Frontal cortex (tissue), 4 donors: ENCODE data around the gene PTPRU. TPM values are rescaled to one million over a fixed set of nuclear protein-coding genes. Genes with fewer than 3 reads are reported as not detected.
A peak's percentile ranks its signal among the peaks of the same experiment; 100 is the strongest.
"Not testable (repeated sequence)": the region's sequence is repeated elsewhere in the genome, so short reads cannot be mapped to it uniquely, and the experiment has no call there.

Experiments used
- DNase-seq, 2 donors: peaks; one replicate each; pipeline ENCODE4 v3.0.0; 2012; ENCODE audit warnings: low spot score in 2 of 2
- FAIRE-seq: peaks from 2 replicates; lab custom pipeline; 2012; peaks lifted over from hg19 to GRCh38; lab: Jason Lieb, UNC
- total RNA-seq: library from RNA; depleted of rRNA; stranded (reverse); fragments of >200 nt; gene quantifications from one replicate; pipeline ENCODE4 v1.2.3, GENCODE V29; 2014
- donor health status: control.
- donor health status: control.
- donor health status: control.

Gene PTPRU
- total RNA-seq, 1 donor from 2014 or later, result 30.2 TPM

- no peak for FAIRE-seq
- DNase-seq, result no peak
Measured at GRCh38 chr1:29218223-29218622, 18.1 kb upstream of the PTPRU start.

GRCh38 chr1:29221296-29221695 lies 15.0 kb upstream of the PTPRU start:
- DNase-seq (no peak), FAIRE-seq (no peak)

GRCh38 chr1:29222260-29222659 lies 14.1 kb upstream of the PTPRU start:
- not testable (repeated sequence) for DNase-seq, FAIRE-seq

- no peak for DNase-seq
- FAIRE-seq, result no peak
Measured at GRCh38 chr1:29222686-29223085, 13.6 kb upstream of the PTPRU start.

GRCh38 chr1:29223521-29223920 lies 12.8 kb upstream of the PTPRU start:
- DNase-seq (no peak), FAIRE-seq (no peak)

- FAIRE-seq (no peak), DNase-seq (no peak)
Measured at GRCh38 chr1:29224356-29224837, 11.9 kb upstream of the PTPRU start.

GRCh38 chr1:29225361-29225760 lies 11.0 kb upstream of the PTPRU start:
- no peak for FAIRE-seq
- no peak for DNase-seq

- FAIRE-seq, result no peak
- no peak for DNase-seq
Measured at GRCh38 chr1:29227511-29227910, 8.8 kb upstream of the PTPRU start.

- FAIRE-seq (no peak), DNase-seq (no peak)
Measured at GRCh38 chr1:29230204-29230552, 6.1 kb upstream of the PTPRU start.

- DNase-seq (peak; percentile 88 to 96), FAIRE-seq (no peak)
Measured at GRCh38 chr1:29230553-29231378, 5.6 kb upstream of the PTPRU start, which contains the start of gene MECR. MECR (minus strand) TSS chr1:29230934; CDS start chr1:29230906, 28 bp downstream.

- DNase-seq (no peak), FAIRE-seq (no peak)
Measured at GRCh38 chr1:29232387-29232786, 3.9 kb upstream of the PTPRU start.

- DNase-seq (no peak), FAIRE-seq (no peak)
Measured at GRCh38 chr1:29233693-29234092, 2.6 kb upstream of the PTPRU start.

GRCh38 chr1:29234471-29234870 lies 1.9 kb upstream of the PTPRU start:
- DNase-seq, result no peak
- no peak for FAIRE-seq

- not testable (repeated sequence) for DNase-seq, FAIRE-seq
Measured at GRCh38 chr1:29234881-29235280, 1.4 kb upstream of the PTPRU start.

GRCh38 chr1:29236712-29237128 lies 398 bp downstream of the PTPRU start:
- FAIRE-seq (no peak), DNase-seq (no peak)

- FAIRE-seq, result no peak
- DNase-seq, result peak; percentile 60 to 61
Measured at GRCh38 chr1:29237129-29237821, 953 bp downstream of the PTPRU start.

- no peak for FAIRE-seq
- peak; percentile 50 to 54 for DNase-seq
Measured at GRCh38 chr1:29237852-29238619, 1.7 kb downstream of the PTPRU start.

- FAIRE-seq (no peak), DNase-seq (no peak)
Measured at GRCh38 chr1:29238620-29239002, 2.3 kb downstream of the PTPRU start.

GRCh38 chr1:29239142-29239541 lies 2.8 kb downstream of the PTPRU start:
- FAIRE-seq, result no peak
- no peak for DNase-seq

- no peak for FAIRE-seq
- no peak for DNase-seq
Measured at GRCh38 chr1:29240400-29240837, 4.1 kb downstream of the PTPRU start.
